ENCODE measurements around the gene PCDHGA7.
"Not testable (repeated sequence)": the region's sequence is repeated elsewhere in the genome, so short reads cannot be mapped to it uniquely, and the experiment has no call there.

The PCDHGA7 gene

DNA sequence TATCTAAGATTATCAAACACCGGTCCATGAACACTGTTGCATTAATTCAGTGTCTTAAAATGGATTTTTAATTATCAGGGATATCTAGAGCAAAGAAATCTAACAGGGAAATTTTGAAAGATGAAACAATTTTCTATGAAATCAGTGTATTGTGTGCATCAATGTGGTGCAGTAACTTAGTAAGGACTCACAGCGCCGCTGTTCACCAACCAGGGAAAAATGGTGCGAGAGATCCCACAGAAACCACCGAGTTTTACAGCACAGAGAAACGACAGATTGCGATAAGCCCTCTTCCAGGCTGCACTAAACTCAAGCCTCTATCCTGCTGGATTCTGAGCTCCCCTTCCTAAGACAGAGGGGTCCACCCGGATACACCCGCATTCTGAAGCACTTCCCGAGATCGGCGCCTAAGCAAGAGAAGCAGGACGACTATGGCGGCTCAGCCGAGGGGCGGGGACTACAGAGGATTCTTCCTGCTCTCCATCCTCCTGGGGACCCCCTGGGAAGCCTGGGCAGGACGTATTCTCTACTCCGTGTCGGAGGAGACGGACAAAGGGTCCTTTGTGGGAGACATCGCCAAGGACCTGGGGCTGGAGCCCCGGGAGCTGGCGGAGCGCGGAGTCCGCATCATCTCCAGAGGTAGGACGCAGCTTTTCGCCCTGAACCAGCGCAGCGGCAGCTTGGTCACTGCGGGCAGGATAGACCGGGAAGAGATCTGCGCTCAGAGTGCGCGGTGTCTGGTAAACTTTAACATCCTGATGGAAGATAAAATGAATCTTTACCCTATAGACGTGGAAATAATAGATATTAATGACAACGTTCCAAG lies at the start of gene PCDHGA7:
TSS of gene PCDHGA7 (plus strand) at position 274 of the 826 bp plus-strand sequence. CDS start at position 432, 158 bp downstream.
- no peak for DNase-seq

- DNase-seq = no peak
Observed at GRCh38 chr5:141338538-141339306, 43.8 kb upstream of the PCDHGA7 start, which contains the start of gene PCDHGA2. TSS of gene PCDHGA2 (plus strand) at chr5:141338760.

DNA sequence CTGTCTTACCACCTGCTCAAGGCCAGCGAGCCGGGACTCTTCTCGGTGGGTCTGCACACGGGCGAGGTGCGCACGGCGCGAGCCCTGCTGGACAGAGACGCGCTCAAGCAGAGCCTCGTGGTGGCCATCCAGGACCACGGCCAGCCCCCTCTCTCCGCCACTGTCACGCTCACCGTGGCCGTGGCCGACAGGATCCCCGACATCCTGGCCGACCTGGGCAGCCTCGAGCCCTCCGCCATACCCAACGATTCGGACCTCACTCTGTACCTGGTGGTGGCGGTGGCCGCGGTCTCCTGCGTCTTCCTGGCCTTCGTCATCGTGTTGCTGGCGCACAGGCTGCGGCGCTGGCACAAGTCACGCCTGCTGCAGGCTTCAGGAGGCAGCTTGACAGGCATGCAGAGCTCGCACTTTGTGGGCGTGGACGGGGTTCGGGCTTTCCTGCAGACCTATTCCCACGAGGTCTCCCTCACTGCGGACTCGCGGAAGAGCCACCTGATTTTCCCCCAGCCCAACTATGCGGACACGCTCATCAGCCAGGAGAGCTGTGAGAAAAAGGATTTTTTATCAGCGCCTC lies 41.7 kb upstream of the PCDHGA7 start:
- DNase-seq = not testable (repeated sequence)

DNA sequence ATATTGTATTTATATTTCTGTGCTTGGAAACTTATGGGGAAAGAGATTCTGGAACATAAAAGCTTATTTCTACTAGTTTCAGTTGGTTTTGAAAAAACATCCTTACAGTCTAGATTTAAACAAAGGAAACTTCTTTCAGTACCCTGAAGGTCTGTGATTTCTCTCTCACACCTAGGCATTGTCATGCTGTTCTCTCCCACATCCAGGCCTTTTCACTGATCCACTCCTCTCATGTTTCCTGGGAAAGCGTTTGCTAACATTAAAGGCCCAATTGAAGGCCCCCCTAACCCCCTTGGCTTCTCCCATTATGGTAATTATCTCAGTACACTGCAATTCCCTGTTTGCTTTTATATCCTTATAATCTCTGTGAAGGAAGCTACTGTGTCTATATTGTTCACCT lies 39.8 kb upstream of the PCDHGA7 start:
- DNase-seq = no peak

GRCh38 chr5:141343242-141343952 lies 39.1 kb upstream of the PCDHGA7 start, which contains the start of gene PCDHGA3:
TSS of gene PCDHGA3 (plus strand) at chr5:141343829. CDS start at chr5:141344034, 205 bp downstream.
- no peak for DNase-seq

DNA sequence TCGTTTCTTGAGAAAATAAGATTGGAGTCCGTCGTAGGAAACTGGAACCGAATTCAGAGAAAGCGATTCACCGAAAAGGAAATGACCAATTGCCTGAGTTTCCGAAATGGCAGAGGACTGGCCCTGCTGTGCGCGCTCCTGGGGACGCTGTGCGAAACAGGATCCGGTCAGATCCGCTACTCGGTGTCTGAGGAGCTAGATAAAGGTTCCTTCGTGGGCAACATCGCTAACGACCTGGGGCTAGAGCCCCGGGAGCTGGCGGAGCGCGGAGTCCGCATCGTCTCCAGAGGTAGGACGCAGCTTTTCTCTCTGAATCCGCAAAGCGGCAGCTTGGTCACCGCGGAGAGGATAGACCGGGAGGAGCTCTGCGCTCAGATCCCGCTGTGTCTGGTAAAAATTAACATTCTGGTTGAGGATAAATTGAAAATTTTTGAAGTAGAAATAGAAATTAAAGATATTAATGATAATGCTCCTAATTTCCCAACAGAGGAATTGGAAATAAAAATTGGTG lies 38.5 kb upstream of the PCDHGA7 start:
- no peak for DNase-seq

GRCh38 chr5:141345327-141345726 lies 37.2 kb upstream of the PCDHGA7 start:
- no peak for DNase-seq

- DNase-seq = not testable (repeated sequence)
Observed at GRCh38 chr5:141346017-141346416, 36.5 kb upstream of the PCDHGA7 start.

- DNase-seq = no peak
Observed at GRCh38 chr5:141349917-141350619, 32.5 kb upstream of the PCDHGA7 start, which contains the start of gene PCDHGB1. TSS of gene PCDHGB1 (plus strand) at chr5:141350099. CDS start at chr5:141350261, 162 bp downstream.

DNA sequence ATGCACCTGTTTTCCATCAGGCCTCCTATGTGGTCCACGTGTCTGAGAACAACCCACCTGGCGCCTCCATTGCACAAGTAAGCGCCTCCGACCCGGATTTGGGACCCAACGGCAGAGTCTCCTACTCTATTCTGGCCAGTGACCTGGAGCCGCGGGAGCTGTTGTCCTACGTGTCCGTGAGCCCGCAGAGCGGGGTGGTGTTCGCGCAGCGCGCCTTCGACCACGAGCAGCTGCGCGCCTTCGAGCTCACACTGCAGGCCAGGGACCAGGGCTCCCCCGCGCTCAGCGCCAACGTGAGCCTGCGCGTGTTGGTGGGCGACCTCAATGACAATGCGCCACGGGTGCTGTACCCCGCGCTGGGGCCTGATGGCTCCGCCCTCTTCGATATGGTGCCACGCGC lies 31.0 kb upstream of the PCDHGA7 start:
- DNase-seq = no peak

- DNase-seq = no peak
Observed at GRCh38 chr5:141354900-141355469, 27.6 kb upstream of the PCDHGA7 start, which contains the start of gene PCDHGA4. TSS of gene PCDHGA4 (plus strand) at chr5:141355021. CDS start at chr5:141355108, 87 bp downstream.

- DNase-seq = no peak
Observed at GRCh38 chr5:141355641-141356040, 26.9 kb upstream of the PCDHGA7 start.

DNA sequence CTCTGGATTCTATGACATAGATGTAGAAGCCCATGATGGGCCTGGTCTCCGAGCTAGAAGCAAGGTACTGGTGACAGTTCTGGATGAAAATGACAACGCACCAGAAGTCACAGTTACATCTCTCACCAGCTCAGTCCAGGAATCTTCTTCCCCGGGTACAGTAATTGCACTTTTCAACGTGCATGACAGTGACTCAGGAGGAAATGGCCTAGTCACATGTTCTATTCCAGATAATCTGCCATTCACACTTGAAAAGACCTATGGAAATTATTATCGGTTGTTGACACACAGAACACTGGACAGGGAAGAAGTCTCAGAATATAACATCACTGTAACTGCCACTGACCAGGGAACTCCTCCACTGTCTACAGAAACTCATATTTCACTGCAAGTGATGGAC lies 26.4 kb upstream of the PCDHGA7 start:
- DNase-seq = no peak

DNA sequence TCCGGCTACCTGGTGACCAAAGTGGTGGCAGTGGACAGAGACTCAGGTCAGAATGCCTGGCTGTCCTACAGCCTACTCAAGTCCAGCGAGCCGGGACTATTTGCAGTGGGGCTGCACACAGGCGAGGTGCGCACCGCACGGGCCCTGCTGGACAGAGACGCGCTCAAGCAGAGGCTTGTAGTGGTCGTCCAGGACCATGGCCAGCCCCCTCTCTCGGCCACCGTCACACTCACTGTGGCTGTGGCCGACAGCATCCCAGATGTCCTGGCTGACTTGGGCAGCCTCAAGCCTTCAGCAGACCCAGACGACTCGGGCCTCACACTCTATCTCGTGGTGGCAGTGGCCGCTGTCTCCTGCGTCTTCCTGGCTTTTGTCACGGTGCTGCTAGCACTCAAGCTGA lies 25.6 kb upstream of the PCDHGA7 start:
- DNase-seq = no peak

DNA sequence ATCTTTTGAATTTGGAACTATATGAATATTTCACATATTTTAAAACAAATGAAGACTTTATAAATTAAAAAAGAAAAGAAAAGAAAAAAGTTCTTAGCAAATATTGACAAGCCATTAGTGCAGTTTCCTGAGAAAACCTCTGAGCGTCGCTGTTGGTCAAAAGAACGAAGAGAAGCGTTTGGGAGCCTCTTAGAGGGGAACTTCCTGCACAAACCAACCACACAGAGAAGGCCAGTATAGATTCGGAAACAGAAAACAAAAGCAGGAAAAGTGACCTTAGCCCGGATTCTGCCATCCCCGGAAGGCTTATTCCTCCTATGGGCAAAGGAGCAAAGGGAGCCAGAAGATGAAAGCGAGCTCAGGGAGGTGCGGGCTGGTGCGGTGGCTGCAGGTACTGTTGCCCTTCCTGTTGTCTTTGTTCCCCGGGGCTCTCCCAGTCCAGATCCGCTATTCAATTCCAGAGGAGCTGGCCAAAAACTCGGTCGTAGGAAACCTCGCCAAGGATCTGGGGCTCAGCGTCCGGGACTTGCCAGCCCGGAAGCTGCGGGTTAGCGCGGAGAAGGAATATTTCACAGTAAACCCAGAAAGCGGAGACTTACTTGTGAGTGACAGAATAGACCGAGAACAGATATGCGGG lies 22.6 kb upstream of the PCDHGA7 start, which contains the start of gene PCDHGB2:
TSS of gene PCDHGB2 (plus strand) at position 205 of the 637 bp plus-strand sequence. CDS start at position 347, 142 bp downstream.
- no peak for DNase-seq

DNA sequence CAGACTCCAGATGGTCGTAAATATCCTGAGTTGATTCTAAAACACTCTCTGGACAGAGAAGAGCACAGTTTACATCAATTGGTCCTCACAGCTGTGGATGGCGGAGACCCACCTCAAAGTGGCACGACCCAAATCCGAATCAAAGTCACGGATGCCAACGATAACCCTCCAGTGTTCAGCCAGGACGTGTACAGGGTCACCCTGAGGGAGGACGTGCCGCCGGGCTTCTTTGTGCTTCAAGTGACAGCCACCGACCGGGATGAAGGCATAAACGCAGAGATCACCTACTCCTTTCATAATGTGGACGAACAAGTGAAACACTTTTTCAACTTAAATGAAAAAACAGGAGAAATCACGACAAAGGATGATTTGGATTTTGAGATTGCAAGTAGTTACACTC lies 21.9 kb upstream of the PCDHGA7 start:
- no peak for DNase-seq

GRCh38 chr5:141362719-141363118 lies 19.8 kb upstream of the PCDHGA7 start:
- no peak for DNase-seq

GRCh38 chr5:141363952-141364660 lies 18.4 kb upstream of the PCDHGA7 start, which contains the start of gene PCDHGA5:
TSS of gene PCDHGA5 (plus strand) at chr5:141364162. CDS start at chr5:141364331, 169 bp downstream.
- DNase-seq = no peak

- no peak for DNase-seq
Observed at GRCh38 chr5:141366016-141366896, 16.3 kb upstream of the PCDHGA7 start.

All from DMS79 (cell line).